GM12878 (cell line): Measurements from ENCODE around the gene ELAVL4.

ENCODE experiments used
- BACH1 ChIP-seq: fragments of 450-650 bp; IDR thresholded peaks from 2 replicates; pipeline ENCODE4 v1.6.1; 2017; ENCODE audit warnings: mild to moderate bottlenecking, borderline replicate concordance
- BCL11A ChIP-seq: IDR thresholded peaks from 2 replicates; pipeline ENCODE4 v1.6.1; 2011; ENCODE audit warnings: low read depth, low read length
- CBX5 ChIP-seq: sonication (generic); IDR thresholded peaks from 2 replicates; pipeline ENCODE4 v1.6.1; 2016; ENCODE audit warnings: low read depth, moderate library complexity, mild to moderate bottlenecking, inconsistent platforms
- CTCF ChIP-seq, 3 experiments: IDR thresholded peaks in 2 of 3; conservative IDR thresholded peaks in 1 of 3; 2 replicates each; pipeline ENCODE4 v1.5.1; 2011; ENCODE audit warnings: low read depth in 3 of 3, low read length in 3 of 3, mild to moderate bottlenecking in 3 of 3, control low read depth in 2 of 3, moderate library complexity in 2 of 3, inconsistent platforms in 1 of 3, mixed read lengths in 1 of 3; ENCODE audit not compliant: control insufficient read depth in 2 of 3, insufficient read depth in 1 of 3; ENCODE audit errors: extremely low read depth in 1 of 3
- EGR1 ChIP-seq, 2 experiments: IDR thresholded peaks; 1 replicate in 1 of 2; 2 replicates in 1 of 2; pipeline ENCODE4 v1.6.1; 2011 to 2012; ENCODE audit warnings: low read depth in 2 of 2, low read length in 2 of 2, borderline replicate concordance in 1 of 2, mild to moderate bottlenecking in 1 of 2, moderate library complexity in 1 of 2
- EZH2 ChIP-seq: IDR thresholded peaks from 2 replicates; pipeline ENCODE4 v1.6.1; 2012; ENCODE audit warnings: low read depth, mild to moderate bottlenecking, control low read depth, inconsistent platforms, low read length, borderline replicate concordance; ENCODE audit not compliant: control insufficient read depth
- HDAC6 ChIP-seq: fragments of 200-600 bp; sonication (generic); IDR thresholded peaks from one replicate; pipeline ENCODE4 v1.8.0; 2017; ENCODE audit warnings: antibody characterized with exemption; ENCODE audit not compliant: unreplicated experiment
- RAD21 ChIP-seq: IDR thresholded peaks from 2 replicates; pipeline ENCODE4 v1.6.1; 2011; ENCODE audit warnings: mild to moderate bottlenecking, low read depth, low read length, moderate library complexity; ENCODE audit not compliant: insufficient read depth
- SMC3 ChIP-seq: IDR thresholded peaks from 2 replicates; pipeline ENCODE4 v1.6.1; 2011; ENCODE audit warnings: low read length, improper control_type of control experiment, borderline replicate concordance
- SP1 ChIP-seq: IDR thresholded peaks from one replicate; pipeline ENCODE4 v1.6.1; 2011; ENCODE audit warnings: low read depth, low read length
- TCF12 ChIP-seq: IDR thresholded peaks from 2 replicates; pipeline ENCODE4 v1.6.1; 2011; ENCODE audit warnings: low read depth, mild to moderate bottlenecking, low read length

- TF ChIP-seq CTCF (IDR thresholded peaks at IDR 0.05 in 2 of 3, conservative IDR thresholded peaks at IDR 0.05 in 1 of 3; ENCODE audit: control insufficient read depth in 2 of 3, extremely low read depth in 1 of 3, insufficient read depth in 1 of 3, low read depth in 3 of 3, low read length in 3 of 3) (no peak), SMC3 (no peak), BCL11A (no peak), SP1 (no peak), RAD21 (no peak), HDAC6 (no peak), CBX5 (no peak), TCF12 (no peak), BACH1 (no peak), EZH2 (no peak), EGR1 (IDR thresholded peaks at IDR 0.05; ENCODE audit: borderline replicate concordance in 1 of 2, low read depth in 2 of 2, low read length in 2 of 2) (no peak)
Observed at GRCh38 chr1:50155541-50155940, 46.8 kb downstream of the ELAVL4 start.
